VCaP (cell line): ENCODE results near the gene MMD.
A peak's percentile ranks its signal among the peaks of the same experiment; 100 is the strongest.

Experiments
- H3K27ac ChIP-seq: fragments of 450-650 bp; 2 replicates; pipeline ENCODE4 v1.5.1; 2017
- CTCF ChIP-seq: fragments of 450-650 bp; conservative IDR thresholded peaks from 2 replicates; pipeline ENCODE4 v1.5.1; 2017; ENCODE audit warnings: mild to moderate bottlenecking, moderate library complexity

MMD gene

GRCh38 chr17:55442462-55442861 is 20.8 kb upstream of the MMD start:
- TF ChIP-seq CTCF, result no peak
- H3K27ac ChIP-seq, result peak overlapping the region; percentile 29; the same call in 1 of the 2 replicates

- H3K27ac ChIP-seq, result peak overlapping the region; percentile 29; the same call in 1 of the 2 replicates
- TF ChIP-seq CTCF, result no peak
These were observed 19.9 kb upstream of the MMD start for GRCh38 chr17:55441544-55441943.

- TF ChIP-seq CTCF, result no peak
- peak overlapping the region; percentile 29; the same call in 1 of the 2 replicates for H3K27ac ChIP-seq
These were observed 18.8 kb upstream of the MMD start for GRCh38 chr17:55440391-55440790.

GRCh38 chr17:55437159-55437605 is 15.5 kb upstream of the MMD start:
- H3K27ac ChIP-seq, result no peak overlapping the region; the same call in 1 of the 2 replicates

GRCh38 chr17:55436224-55437158 is 14.9 kb upstream of the MMD start:
- no peak overlapping the region; the same call in 1 of the 2 replicates for H3K27ac ChIP-seq
- TF ChIP-seq CTCF, result no peak

More at GRCh38 chr17:55437159-55437605, 15.5 kb upstream of the MMD start:
- no peak for TF ChIP-seq CTCF

GRCh38 chr17:55435408-55435807 is 13.8 kb upstream of the MMD start:
- H3K27ac ChIP-seq, result peak overlapping the region; percentile 93
- TF ChIP-seq CTCF, result no peak

- peak overlapping the region; percentile 93 for H3K27ac ChIP-seq
- TF ChIP-seq CTCF, result no peak
These were observed 13.1 kb upstream of the MMD start for GRCh38 chr17:55434721-55435120.
